Measurements from ENCODE around the gene ARRDC3.
"Not testable (repeated sequence)": the region's sequence is repeated elsewhere in the genome, so short reads cannot be mapped to it uniquely, and the experiment has no call there.

DNA sequence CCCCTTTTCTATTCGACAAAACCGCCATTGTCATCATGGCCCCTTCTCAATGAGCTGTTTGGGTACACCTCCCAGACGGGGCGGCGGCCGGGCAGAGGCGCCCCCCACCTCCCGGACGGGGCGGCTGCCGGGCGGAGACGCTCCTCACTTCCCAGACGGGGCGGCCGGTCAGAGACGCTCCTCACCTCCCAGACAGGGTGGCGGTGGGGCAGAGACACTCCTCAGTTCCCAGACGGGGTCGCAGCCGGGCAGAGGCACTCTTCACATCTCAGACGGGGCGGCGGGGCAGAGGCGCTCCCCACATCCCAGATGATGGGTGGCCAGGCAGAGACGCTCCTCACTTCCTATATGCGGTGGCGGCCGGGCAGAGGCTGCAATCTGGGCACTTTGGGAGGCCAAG, 40.2 kb downstream of the ARRDC3 start:
- TF ChIP-seq RFX1 (IDR thresholded peaks at IDR 0.05); FOS (IDR thresholded peaks at IDR 0.05; ENCODE audit: extremely low read depth, insufficient read length): not testable (repeated sequence)
- TF ChIP-seq, protein P1, sequence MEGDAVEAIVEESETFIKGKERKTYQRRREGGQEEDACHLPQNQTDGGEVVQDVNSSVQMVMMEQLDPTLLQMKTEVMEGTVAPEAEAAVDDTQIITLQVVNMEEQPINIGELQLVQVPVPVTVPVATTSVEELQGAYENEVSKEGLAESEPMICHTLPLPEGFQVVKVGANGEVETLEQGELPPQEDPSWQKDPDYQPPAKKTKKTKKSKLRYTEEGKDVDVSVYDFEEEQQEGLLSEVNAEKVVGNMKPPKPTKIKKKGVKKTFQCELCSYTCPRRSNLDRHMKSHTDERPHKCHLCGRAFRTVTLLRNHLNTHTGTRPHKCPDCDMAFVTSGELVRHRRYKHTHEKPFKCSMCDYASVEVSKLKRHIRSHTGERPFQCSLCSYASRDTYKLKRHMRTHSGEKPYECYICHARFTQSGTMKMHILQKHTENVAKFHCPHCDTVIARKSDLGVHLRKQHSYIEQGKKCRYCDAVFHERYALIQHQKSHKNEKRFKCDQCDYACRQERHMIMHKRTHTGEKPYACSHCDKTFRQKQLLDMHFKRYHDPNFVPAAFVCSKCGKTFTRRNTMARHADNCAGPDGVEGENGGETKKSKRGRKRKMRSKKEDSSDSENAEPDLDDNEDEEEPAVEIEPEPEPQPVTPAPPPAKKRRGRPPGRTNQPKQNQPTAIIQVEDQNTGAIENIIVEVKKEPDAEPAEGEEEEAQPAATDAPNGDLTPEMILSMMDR (IDR thresholded peaks at IDR 0.05 in 2 of 3, conservative IDR thresholded peaks at IDR 0.05 in 1 of 3; ENCODE audit: insufficient read depth in 2 of 3, low read depth in 1 of 3, low read length in 3 of 3), result not testable (repeated sequence)
